ENCODE results near the gene KRTAP27-1. TPM values are rescaled to one million over a fixed set of nuclear protein-coding genes. Genes with fewer than 3 reads are reported as not detected.

The KRTAP27-1 gene
- total and polyA plus RNA-seq, 7 donors: not detected

DNA sequence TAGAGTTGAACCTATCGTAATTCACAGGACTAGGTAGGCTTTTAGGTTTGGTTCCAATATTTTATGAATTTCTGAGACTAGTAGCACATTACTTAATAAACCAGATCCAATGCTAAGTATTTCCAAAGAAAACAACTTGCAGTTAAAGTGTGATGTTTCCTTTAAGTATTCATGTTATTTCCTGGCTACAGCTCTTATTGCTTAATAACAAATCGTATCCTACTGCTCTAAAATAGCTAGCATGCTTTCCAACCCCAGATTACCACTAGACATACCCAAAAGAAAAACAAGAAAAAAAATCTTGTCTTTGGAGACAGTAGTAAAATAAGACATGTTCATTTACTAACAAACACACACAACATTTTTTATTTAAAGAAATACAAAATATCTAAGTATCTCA is 898 bp downstream of the KRTAP27-1 start:
- H3K4me1 ChIP-seq: no peaks in the 10 kb centered on the region
- 54 to 58% (median 56%) methylated on average over 2 of the region's 2 CpGs for WGBS, 3 donors

DNA sequence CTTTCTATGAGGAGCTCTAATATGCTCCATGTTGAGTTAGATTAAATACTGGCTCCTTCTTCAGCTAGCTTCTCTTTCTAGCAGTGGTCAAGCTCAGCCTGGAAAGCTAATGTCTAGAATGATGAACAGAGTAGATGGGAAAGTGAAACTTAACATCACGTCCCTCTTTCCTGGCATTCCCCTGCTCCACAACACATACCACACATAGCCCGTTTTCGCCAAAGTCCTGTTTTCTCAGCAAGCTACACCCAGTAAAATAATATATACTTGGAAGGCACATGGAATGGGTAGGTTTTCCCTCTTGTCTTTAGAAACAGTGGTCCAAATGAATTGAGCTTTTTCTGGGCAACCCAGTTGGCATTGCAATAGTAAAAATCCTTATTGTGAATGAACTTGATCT is 3.8 kb downstream of the KRTAP27-1 start:
- WGBS, 3 donors: 71 to 88% (median 79%) methylated on average over 3 of the region's 3 CpGs
- TF ChIP-seq, protein P1, sequence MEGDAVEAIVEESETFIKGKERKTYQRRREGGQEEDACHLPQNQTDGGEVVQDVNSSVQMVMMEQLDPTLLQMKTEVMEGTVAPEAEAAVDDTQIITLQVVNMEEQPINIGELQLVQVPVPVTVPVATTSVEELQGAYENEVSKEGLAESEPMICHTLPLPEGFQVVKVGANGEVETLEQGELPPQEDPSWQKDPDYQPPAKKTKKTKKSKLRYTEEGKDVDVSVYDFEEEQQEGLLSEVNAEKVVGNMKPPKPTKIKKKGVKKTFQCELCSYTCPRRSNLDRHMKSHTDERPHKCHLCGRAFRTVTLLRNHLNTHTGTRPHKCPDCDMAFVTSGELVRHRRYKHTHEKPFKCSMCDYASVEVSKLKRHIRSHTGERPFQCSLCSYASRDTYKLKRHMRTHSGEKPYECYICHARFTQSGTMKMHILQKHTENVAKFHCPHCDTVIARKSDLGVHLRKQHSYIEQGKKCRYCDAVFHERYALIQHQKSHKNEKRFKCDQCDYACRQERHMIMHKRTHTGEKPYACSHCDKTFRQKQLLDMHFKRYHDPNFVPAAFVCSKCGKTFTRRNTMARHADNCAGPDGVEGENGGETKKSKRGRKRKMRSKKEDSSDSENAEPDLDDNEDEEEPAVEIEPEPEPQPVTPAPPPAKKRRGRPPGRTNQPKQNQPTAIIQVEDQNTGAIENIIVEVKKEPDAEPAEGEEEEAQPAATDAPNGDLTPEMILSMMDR (IDR thresholded peaks at IDR 0.05): no peak
- intact Hi-C loops (cut with DNase I): no loop called here

More for the DNA sequence above, 898 bp downstream of the KRTAP27-1 start:
- intact Hi-C loops (cut with DNase I): no loop called here
- DNase-seq (no peak), ATAC-seq (no peak)
- Histone ChIP-seq H3K36me3 (ENCODE audit: insufficient read depth in 1 of 2, low read depth in 1 of 2) (no peaks in the 10 kb centered on the region), H3K27ac (no peak overlapping the region), H3K27me3 (ENCODE audit: insufficient read depth in 3 of 3, low read length in 2 of 3) (no peaks in the 10 kb centered on the region), H3K4me3 (no peak overlapping the region), H3K9me3 (no peaks in the 10 kb centered on the region)
- TF ChIP-seq, protein P1 (IDR thresholded peaks at IDR 0.05): no peak

DNA sequence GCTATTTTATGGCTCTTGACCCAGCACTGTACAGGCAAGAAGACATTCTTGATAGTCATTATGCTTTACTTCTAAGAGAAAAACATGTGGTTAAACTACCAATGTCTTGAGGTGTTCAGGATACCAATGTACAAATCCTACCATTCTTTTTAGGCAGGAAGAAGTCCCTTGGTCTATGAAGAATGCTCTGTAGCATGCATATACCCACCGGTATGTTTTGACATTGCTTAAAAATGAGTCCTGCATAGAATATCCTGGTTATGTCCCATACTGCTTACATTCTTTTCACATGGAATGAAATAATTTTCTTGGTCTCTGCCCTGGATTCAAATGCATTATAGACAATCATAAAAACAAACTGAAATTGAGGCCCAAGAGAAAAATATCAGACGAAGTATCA is 4.8 kb downstream of the KRTAP27-1 start:
- ATAC-seq (no peak), DNase-seq (no peak)
- H3K9me3 ChIP-seq: no peaks in the 10 kb centered on the region
- TF ChIP-seq, protein P1 (IDR thresholded peaks at IDR 0.05): no peak
- no peak overlapping the region for H3K27ac ChIP-seq
- H3K27me3 ChIP-seq (ENCODE audit: insufficient read depth in 3 of 3, low read length in 2 of 3): no peaks in the 10 kb centered on the region
- H3K4me1 ChIP-seq: no peaks in the 10 kb centered on the region
- intact Hi-C loops (cut with DNase I): no loop called here
- no peak overlapping the region for H3K4me3 ChIP-seq
- H3K36me3 ChIP-seq (ENCODE audit: insufficient read depth in 1 of 2, low read depth in 1 of 2): no peaks in the 10 kb centered on the region
- WGBS, 3 donors: 84 to 92% (median 89%) methylated on average over 2 of the region's 2 CpGs

More for the DNA sequence above, 3.8 kb downstream of the KRTAP27-1 start:
- ATAC-seq: no peak
- Histone ChIP-seq H3K27me3 (ENCODE audit: insufficient read depth in 3 of 3, low read length in 2 of 3) (no peaks in the 10 kb centered on the region), H3K4me1 (no peaks in the 10 kb centered on the region), H3K27ac (no peak overlapping the region), H3K9me3 (no peaks in the 10 kb centered on the region), H3K4me3 (no peak overlapping the region), H3K36me3 (ENCODE audit: insufficient read depth in 1 of 2, low read depth in 1 of 2) (no peaks in the 10 kb centered on the region)
- no peak for DNase-seq

DNA sequence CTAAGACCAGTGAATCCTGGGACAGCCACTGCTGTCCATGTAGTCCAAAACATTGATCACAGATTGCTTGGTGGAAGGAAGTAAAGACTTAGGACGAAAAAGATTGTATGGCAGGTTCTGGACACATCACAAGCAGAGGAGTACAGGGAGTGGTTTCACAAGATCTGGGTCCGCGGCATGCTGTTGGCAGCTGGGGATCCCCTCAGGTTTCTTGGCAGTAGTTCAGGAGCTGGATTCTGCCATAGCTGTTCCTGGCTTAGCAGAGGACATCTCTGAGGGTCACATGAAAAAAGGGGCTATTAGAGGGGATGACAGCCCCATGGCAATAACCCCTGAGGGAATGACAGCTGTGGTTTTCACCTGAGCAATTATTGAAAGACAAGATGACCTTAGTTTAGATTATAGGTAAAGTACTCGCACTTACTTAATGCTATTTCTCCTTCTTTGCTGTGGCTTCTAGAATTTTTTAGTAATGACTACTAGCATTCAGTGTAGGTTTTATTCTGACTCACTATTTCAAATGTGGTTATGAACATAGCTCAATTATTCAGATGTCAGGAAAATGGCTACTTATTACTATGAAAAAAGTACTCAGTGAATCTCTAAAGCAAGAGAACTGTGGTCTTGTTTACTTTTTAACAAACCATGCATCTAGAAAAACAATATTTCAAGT is 8.2 kb downstream of the KRTAP27-1 start:
- no peak for DNase-seq
- Histone ChIP-seq H3K4me1 (no peaks in the 10 kb centered on the region), H3K27ac (no peak overlapping the region), H3K27me3 (ENCODE audit: insufficient read depth in 3 of 3, low read length in 2 of 3) (no peaks in the 10 kb centered on the region), H3K9me3 (peaks cover 3% of the 10 kb centered on the region), H3K36me3 (ENCODE audit: insufficient read depth in 1 of 2, low read depth in 1 of 2) (no peaks in the 10 kb centered on the region), H3K4me3 (no peak overlapping the region)
- TF ChIP-seq, protein P1 (IDR thresholded peaks at IDR 0.05): no peak
- ATAC-seq: no peak
- 74 to 86% (median 85%) methylated on average over 4 of the region's 4 CpGs for WGBS, 3 donors
- intact Hi-C loops (cut with DNase I): no loop called here

DNA sequence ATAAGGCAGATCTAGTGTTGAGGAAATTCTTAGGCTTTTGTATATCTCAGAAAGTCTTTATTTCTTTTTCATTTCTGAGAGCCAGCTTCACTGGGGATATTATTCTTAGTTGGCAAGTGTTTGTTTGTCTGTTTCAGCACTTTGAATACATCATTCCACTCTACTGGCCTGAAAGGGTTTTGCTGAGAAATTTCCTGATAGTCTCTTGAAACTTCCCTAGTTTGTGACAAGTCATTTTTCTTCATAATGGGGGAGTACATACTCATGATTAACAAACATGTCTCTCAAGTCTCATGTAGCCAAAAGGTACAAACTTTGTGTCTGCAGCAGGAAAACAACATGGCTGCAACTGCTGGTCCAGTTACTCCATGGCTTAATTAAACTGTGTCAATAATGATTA is 11.1 kb downstream of the KRTAP27-1 start:
- no peak overlapping the region for H3K27ac ChIP-seq
- H3K27me3 ChIP-seq (ENCODE audit: insufficient read depth in 3 of 3, low read length in 2 of 3): no peaks in the 10 kb centered on the region
- H3K36me3 ChIP-seq (ENCODE audit: insufficient read depth in 1 of 2, low read depth in 1 of 2): no peaks in the 10 kb centered on the region
- DNase-seq (no peak), ATAC-seq (no peak)
- intact Hi-C loops (cut with DNase I): no loop called here
- H3K9me3 ChIP-seq: peaks cover 3% of the 10 kb centered on the region
- no peaks in the 10 kb centered on the region for H3K4me1 ChIP-seq
- TF ChIP-seq, protein P1 (IDR thresholded peaks at IDR 0.05): no peak
- H3K4me3 ChIP-seq: no peak overlapping the region
